Measurements from ENCODE around the gene ITGA11.

ITGA11 gene

DNA sequence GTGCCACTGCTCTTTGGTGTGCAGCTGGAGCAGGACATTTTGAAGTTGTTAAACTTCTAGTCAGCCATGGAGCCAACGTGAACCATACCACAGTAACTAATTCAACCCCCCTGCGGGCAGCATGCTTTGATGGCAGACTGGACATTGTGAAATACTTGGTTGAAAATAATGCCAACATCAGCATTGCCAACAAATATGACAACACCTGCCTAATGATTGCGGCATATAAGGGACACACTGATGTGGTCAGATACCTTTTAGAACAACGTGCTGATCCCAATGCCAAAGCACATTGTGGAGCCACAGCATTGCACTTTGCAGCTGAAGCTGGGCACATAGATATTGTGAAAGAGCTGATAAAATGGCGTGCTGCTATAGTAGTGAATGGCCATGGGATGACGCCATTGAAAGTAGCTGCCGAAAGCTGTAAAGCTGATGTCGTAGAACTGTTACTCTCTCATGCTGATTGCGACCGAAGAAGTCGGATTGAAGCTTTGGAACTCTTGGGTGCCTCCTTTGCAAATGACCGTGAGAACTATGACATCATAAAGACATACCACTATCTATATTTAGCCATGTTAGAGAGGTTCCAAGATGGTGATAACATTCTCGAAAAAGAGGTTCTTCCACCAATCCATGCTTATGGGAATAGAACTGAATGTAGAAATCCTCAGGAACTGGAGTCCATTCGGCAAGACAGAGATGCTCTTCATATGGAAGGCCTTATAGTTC, 142.2 kb downstream of the ITGA11 start:
- DNase-seq (ENCODE audit: low spot score): no peak

GRCh38 chr15:68289057-68289456, 142.9 kb downstream of the ITGA11 start:
- DNase-seq (ENCODE audit: low spot score): no peak

DNA sequence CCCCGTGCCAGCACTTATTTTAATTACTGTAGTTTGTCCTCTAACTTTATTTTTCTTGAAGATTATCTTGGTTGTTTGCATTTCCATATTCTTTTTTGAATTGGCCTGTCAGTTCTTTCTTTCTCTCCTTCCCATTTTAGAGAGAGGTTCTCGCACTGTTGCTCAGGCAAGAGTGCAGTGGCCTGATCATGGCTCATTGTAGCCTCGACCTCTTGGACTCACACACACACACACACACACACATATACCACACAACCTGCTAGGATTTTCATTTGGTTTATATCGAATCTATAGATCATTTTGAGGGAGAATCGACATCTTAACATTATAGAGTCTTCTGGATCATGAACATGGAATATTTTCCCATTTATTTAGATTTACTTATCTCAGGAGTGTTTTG, 145.7 kb downstream of the ITGA11 start:
- no peak for DNase-seq (ENCODE audit: low spot score)

GRCh38 chr15:68285259-68285980, 146.5 kb downstream of the ITGA11 start:
- no peak for DNase-seq (ENCODE audit: low spot score)

DNA sequence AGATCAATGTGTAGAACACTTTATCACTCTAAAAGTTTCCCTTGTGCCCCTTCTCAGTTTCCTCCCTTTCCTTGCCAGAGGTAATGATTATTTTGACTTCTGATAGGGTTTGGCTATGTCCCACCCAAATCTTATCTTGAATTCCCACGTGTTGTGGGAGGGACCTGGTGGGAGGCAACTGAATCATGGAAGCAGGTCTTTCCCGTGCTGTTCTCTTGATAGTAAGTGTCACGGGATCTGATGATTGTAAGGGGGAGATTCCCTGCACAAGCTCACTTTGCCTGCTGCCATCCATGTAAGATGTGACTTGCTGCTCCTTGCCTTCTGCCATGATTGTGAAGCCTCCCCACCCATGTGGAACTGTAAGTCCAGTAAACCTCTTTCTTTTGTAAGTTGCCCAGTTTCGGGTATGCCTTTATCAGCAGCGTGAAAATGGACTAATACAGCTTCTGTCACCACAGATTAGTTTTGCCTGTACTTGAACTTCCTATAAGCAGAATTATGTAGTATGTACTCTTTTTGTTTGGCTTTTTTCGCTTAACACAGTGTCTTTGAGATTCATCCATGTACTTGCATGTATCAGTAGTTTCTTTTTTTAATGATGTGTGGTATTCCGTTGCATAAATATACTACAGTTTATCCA, 147.2 kb downstream of the ITGA11 start:
- no peak for DNase-seq (ENCODE audit: low spot score)

DNA sequence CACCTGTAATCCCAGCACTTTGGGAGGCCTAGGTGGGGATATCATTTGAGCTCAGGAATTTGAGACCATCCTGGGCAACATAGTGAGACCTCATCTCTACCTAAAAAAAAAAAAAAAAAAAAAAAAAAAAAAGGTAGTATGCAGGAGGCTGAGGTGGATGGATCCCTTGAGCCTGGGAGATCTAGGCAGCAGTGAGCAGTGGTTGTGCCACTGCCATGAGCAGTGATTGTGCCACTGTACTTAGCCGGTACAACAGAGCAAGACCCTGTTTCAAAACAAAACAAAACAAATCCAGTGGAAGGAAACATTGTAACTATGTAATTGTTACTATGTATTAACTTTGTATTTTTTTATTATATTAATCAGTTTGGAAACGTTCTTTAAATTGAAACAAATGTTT, 148.6 kb downstream of the ITGA11 start:
- DNase-seq (ENCODE audit: low spot score): no peak

DNA sequence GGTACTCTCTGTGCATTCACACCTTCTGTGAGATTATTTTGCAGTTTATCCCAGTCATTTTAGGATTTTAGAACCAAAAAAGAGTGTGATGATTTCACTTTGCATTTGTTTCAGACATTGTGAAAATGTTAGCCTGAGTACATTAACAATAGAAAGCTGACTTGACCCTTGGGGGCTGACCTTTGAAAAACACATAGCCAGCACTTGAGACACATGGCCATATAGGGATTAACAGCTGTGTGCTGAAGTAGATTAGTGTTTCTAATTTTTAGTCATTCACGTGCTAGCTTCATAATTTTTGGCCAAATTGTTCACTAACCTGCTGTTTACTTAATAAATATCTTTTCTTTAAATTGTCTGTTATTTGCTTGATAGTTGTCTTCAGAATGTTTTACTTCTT, 151.0 kb downstream of the ITGA11 start:
- DNase-seq (ENCODE audit: low spot score): no peak

- DNase-seq (ENCODE audit: low spot score): no peak
Measured at GRCh38 chr15:68279779-68280753, 151.9 kb downstream of the ITGA11 start.

DNA sequence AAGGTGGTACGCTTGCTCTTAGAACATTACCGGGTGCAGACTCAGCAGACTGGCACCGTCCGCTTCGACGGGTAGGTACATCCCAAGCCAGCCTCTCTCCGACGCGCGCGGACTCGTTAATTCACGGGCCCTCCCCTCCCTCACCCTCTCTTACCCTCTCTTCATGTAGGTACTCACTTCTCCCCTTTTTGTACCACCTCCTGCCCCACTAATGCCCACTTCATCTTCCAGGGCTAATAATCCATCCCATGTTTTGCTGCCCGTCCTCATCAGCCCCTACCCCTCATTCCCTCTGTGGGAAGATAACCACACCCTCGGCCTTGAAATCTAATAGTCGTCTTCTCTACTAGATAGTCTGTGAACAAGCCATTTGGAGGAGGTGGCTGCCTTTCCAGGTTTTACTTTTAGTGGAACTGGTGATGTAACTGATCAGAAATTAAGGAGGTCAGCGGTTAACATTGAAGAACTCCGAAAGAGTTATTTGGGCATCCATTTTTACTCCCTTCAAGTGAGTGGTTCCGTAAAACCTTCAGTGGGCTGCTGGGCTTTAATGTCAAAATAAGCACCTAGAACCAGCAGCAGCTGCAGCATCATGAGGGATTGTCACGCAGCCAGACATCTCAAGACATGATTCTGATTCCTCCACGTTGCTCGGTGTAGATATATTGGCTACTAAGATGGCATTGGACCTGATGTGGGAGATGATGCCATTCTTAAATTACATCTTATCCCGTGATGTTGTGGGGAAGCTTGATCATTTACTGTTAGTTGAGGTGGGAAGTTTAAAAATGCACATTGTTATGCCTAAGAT, 153.2 kb downstream of the ITGA11 start:
- DNase-seq (ENCODE audit: low spot score): no peak

DNA sequence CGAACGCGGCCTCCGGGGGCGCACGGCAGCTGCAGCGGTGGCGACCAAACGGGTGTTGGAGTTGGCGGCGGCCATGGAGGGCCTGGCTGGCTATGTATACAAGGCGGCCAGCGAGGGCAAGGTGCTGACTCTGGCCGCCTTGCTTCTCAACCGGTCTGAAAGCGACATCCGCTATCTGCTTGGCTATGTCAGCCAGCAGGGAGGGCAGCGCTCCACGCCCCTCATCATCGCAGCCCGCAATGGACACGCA, 153.7 kb downstream of the ITGA11 start:
- DNase-seq (ENCODE audit: low spot score): peak; percentile 74

- DNase-seq (ENCODE audit: low spot score): peak; percentile 88
Measured at GRCh38 chr15:68277603-68278344, 154.2 kb downstream of the ITGA11 start, which contains the start of gene FEM1B. Gene FEM1B, plus strand, starts transcription at chr15:68277745. Its CDS starts 673 bp downstream, at chr15:68278418.

DNA sequence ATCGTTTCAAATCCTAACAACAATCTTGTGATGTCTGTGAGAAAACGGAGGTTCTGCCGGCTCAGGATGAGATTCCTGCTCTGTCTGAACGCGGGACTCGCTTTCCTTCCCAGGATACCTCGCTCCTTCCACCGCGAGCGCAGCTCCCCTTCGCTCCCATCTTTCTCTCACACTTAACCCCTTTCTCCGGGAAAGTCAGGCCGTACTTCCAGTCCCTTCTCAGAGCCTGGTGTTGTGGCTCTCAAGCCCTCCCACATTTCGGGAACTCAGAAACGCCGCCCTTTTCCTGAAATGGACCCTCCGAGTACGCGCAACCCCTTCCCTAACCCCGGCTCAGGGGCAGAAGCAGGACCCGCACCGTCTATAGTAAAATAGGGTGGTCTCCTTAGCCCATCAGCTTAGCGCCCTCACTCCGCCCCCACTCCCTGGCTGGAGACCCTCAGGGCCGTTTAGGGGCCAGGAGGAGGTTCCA, 154.8 kb downstream of the ITGA11 start:
- no peak for DNase-seq (ENCODE audit: low spot score)

- no peak for DNase-seq (ENCODE audit: low spot score)
Measured at GRCh38 chr15:68276668-68277067, 155.3 kb downstream of the ITGA11 start.

- no peak for DNase-seq (ENCODE audit: low spot score)
Measured at GRCh38 chr15:68275165-68275746, 156.7 kb downstream of the ITGA11 start.

DNA sequence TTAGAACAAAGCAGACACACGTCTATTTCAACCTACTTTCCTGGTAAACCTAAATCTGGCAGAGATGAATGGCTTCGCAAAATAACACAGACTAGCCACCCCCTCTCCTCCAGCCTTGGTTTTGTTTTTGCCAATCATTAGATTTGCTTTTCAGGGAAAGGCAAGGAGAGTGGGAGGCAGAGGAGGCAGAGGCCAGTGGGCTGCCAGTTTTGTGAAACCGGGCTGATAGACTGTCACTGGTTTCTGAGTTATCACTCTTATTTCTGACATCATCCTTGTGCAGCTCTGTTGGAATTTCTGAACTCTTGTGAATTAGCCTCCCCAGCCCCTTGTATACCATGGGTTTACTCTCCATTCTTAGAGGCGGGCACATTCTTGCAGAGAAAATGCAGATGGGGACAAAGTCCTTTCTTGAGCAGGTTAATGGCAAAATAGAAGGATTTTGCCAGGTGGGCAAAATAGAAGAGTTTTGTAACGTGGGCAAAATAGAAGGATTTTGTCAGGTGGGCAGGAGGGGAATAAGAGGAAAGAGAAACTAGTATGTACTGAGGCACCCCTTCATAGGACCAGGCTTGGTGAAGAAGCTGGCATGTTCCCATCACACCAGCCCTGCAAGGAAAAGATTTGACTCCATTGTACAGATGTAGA, 157.6 kb downstream of the ITGA11 start:
- DNase-seq (ENCODE audit: low spot score): no peak

- DNase-seq (ENCODE audit: low spot score): no peak
Measured at GRCh38 chr15:68272721-68273271, 159.2 kb downstream of the ITGA11 start.

DNA sequence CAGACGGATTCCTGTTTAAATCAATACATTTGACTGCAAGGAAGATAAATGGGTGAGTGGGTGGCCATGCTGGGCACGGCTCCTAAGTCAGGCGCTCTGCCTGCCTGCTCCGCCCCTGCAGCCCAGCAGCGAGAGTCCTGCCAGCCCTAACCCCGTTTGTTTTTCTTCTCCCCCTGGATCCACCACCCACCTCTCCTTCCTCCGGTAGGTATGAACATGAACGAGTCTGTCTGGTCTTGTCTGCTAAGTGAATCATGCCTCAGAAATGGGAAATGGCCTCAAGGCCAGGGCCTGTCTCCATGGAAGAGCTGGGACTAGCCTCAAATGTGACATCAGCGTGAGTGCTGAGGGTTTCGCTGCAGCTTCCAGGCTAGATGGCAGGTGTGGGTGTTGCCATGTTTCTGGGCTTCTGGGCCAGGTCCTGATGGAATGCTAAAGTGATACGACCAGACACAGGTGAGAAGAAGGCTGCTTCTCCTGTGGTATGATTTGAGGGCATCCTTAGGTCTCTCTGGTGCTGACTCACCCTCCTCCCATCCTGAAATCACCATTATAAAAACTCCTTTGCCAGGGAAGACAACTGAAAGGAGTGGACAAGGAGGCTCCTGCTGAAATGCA, 160.0 kb downstream of the ITGA11 start:
- DNase-seq (ENCODE audit: low spot score): no peak

DNA sequence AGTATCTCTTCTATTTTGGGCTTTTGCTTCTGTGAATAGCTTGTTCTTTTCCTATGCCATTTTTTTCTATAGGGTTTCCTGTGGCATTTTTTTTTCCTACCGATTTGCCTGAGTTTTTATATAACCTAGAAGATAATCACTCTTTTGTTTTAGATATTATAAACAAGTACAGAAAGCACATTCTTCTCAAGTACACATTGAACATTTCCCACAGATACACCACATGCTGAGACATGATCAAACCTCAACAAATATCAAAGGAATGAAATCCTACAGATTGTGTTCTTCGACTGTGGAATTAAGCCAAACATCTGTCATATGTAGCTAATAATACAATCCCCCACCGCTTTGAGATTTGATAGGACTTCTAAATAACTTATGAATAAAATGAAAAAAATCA, 163.6 kb downstream of the ITGA11 start:
- DNase-seq (ENCODE audit: low spot score): no peak

DNA sequence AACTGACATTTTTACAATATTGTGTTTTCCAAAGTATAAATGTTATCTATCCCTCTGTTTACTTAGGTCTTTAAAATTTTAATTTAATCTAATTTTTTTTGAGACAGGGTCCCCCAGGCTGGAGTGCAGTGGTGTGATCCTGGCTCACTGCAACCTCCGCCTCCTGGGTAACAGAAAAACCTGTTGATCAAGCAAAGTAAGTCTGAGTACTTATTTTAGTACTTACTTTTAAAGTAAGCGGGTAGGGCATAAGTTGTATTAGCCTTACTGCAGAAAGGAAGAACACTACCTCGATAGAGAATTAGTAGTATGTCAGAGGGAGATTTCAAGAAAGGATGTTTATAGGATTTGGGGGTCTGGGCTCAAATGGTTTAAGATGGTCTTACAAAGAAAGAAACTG, 166.3 kb downstream of the ITGA11 start:
- no peak for DNase-seq (ENCODE audit: low spot score)

Data from CD4-positive, alpha-beta T cell treated with Interleukin-15 for 4 hours (primary cell).